Heart left ventricle (tissue), 13 donors: ENCODE measurements around the gene C2orf81.

Source experiments
- POLR2A ChIP-seq, 2 donors: fragments of 450-650 bp; IDR thresholded peaks; one replicate each; pipeline ENCODE4 v1.6.1; 2017; ENCODE audit warnings: antibody characterized with exemption in 2 of 2, mild to moderate bottlenecking in 2 of 2, moderate library complexity in 2 of 2
- TF ChIP-seq, protein P1 (sequence below), 12 donors: fragments of 200-600 bp; sonication (generic) in 4 of 12; IDR thresholded peaks; one replicate each; pipeline versions ENCODE4 v1.5.0 to v1.8.0; 2018 to 2022; ENCODE audit warnings: antibody characterized with exemption in 12 of 12, mild to moderate bottlenecking in 5 of 12
- donor health status: ischemic (EF 13 %, LVEDD 7.1; RV severe dilation, severe dysfunction).
- donor health status: DM: no; HTN: yes; CAD: no.
- donor health status: DM: no; HTN: no; CAD: no.
- donor health status: ischemic (EF 25% LVEDD 6.9; RV normal size, moderate dysfunction).
- donor health status: ischemic (EF 25% LVEDD 5.7; RV mildly dilated, moderate dysfunction).
- donor health status: ischemic (EF 35%, LVEDD 5.7; RV mildly dilated, moderate dysfunction).
- donor health status: nonischemic (EF 11% LVEDD 7.7; RV severe dilation, severe dysfunction).
- donor health status: DM: yes; HTN: yes; CAD: no.
- donor health status: PGD.
- donor health status: ischemic (EF 29% LVEDD 5.4; RV normal size, mild dysfunction).
- donor health status: nonischemic (EF 23%, LVEDD 6.1; RV moderate dilation, normal function).

DNA sequence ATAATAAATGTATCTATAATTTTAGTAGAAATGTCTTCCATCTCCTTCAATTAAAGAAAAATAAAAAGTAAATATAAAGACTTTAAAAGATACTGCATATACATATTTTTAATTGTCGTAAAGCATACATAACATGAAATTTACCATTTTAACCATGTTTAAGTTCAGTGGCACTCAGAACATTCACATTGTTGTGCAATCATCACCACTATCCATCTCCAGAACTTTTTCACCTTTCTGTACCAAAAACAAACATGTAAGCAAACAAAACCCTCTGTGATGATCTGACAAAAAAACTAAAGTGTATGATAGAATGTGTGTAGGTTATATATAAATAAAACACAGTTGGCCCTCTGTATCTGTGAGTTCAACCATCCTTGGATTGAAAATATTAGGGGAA, 27.9 kb downstream of the C2orf81 start:
- TF ChIP-seq, protein P1, sequence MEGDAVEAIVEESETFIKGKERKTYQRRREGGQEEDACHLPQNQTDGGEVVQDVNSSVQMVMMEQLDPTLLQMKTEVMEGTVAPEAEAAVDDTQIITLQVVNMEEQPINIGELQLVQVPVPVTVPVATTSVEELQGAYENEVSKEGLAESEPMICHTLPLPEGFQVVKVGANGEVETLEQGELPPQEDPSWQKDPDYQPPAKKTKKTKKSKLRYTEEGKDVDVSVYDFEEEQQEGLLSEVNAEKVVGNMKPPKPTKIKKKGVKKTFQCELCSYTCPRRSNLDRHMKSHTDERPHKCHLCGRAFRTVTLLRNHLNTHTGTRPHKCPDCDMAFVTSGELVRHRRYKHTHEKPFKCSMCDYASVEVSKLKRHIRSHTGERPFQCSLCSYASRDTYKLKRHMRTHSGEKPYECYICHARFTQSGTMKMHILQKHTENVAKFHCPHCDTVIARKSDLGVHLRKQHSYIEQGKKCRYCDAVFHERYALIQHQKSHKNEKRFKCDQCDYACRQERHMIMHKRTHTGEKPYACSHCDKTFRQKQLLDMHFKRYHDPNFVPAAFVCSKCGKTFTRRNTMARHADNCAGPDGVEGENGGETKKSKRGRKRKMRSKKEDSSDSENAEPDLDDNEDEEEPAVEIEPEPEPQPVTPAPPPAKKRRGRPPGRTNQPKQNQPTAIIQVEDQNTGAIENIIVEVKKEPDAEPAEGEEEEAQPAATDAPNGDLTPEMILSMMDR (IDR thresholded peaks at IDR 0.05): no peak
- no peak for TF ChIP-seq POLR2A (IDR thresholded peaks at IDR 0.05)
